HL-60/S4 (cell line): ENCODE results near the gene G6PC2.

Experiments used
- in situ Hi-C: fragments of 300-500 bp; cut with MboI; formaldehyde crosslinking; loops from 2 replicates; pipeline ENCODE4 v1.14.3; 2022; ENCODE audit warnings: low sequenced_read_pairs

Gene G6PC2

DNA sequence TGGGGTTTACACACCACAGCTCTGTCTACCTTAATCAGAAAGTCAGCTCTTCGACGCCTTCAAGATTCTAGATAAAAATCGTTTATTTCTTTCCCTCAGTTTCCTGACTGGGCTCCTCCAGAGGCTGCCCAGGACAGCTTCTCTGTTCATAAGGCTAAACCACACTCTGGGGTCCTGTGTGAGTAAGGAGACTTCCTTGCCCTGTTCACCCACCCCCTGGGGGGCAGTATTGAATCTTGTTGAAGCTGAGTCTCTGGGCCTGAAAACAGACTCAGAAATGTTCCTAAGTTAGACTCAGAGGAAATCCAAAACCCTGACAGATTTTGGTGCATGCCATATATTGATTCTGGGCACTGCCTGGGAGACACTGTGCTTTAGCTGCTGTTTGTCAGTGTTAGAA is 43.0 kb downstream of the G6PC2 start:
- in situ Hi-C loops, result no loop called here

DNA sequence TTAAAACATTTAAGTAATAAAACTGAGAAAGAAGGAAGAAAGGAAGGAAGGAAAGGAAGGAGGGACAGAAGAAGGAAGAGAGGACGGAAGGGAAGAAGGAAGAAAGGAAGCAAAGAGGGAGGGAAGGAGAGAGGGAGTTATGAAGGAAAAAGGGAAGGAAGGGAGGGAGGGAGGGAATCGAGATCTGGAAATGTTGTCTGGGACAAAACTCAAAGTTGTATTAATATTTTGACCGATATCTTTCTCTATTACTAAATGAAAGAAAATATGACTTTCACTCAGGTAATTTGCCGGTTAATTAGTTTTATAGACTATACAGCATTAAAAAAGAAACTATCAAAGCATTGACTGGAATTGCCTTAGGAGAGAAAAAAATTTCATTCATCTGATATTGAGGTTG is 44.4 kb downstream of the G6PC2 start:
- in situ Hi-C loops, result no loop called here

DNA sequence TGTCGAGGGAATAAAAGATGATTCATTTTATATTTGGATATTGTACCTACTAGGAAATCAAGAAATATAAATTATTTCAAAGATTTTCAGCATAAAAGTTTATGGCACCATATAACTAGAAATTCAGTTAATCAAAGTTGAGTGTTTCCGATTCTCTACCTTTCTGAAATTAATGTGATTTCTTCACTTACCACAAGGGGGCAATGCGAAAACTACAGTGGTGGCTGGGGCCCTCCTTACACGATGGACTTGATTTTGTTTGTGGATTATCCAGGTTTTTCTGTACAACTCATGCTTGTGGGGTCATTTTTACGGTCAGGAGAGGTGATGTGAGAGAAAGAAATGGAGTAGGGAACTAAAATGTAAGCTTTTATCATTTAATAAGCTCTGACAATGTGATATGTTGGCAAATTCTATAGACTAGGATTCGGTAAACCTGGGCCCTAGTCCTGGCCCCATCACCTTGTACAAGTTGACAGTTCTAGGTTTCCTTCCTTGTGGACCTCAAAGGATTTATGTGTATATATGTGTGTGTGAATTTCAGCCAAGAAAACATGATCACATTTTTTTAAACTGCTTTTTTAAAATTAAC is 47.6 kb downstream of the G6PC2 start:
- in situ Hi-C loops, result no loop called here

DNA sequence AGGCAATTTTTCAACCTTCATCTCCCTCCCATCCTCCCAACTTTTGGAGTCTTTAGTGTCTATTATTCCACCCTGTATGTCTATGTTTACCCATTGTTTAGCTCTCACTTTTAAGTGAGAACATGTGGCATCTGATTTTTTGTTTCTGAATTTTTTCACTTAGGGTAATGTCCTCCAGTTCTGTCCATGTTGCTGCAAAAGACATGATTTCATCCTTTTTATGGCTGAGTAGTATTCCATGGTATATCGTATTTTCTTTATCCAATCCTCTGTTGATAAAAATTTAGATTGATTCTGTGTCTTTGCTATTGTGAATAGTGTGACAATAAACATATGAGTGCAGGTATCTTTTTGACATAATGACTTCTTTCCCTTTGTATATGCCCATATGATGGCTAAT is 48.2 kb downstream of the G6PC2 start:
- in situ Hi-C loops, result no loop called here

DNA sequence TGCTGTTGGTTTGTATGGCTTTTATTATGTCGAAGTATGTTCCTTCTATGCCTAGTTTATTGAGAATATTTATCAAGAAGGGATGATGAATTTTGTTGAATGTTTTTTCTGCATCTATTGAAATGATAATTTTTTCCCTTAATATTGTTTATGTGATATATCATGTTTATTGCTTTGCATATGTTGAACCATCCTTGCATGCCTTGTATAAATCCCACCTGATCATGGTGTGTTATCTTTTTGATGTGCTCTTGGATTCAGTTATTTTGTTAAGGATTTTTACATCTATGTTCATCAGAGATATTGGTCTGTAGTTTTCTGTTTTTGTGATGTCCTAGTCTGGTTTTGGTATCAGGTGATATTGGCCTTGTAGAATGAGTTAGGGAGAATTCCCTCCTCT is 50.8 kb downstream of the G6PC2 start:
- in situ Hi-C loops, result no loop called here

DNA sequence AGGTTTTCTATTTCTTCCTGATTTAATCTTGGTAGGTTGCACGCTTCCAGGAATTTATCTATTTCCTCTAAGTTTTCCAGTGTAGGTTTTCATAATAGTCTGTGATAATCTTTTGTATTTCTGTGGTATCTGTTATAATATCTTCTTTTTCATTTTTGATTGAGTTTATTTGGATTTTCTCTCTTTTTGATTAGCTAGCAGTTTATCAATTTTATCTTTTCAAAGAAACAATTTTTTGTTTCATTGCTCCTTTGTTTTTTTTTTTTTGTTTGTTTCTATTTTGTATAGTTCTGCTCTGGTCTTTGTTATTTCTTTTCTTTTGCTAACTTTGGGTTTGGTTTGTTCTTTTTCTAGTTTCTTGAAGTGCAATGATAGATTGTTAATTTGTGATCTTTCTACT is 51.3 kb downstream of the G6PC2 start:
- in situ Hi-C loops, result no loop called here

DNA sequence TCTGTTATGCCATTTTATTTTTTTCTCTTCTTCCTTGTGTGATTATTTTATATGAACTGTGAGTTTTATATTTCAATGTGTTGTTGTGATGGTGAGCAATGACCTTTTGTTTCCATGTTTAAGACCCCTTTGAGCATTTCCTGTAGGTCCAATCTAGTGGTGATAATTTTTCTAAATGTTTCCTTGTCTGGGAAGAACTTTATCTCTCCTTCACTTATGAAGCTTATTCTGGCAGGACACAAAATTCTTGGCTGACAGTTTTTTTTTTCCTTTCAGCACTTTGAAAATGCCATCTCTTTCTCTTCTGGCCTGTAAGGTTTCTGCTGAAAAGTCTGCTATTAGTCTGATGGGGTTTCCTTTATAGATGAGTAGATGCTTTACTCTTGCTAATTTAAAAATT is 53.2 kb downstream of the G6PC2 start:
- in situ Hi-C loops, result no loop called here

DNA sequence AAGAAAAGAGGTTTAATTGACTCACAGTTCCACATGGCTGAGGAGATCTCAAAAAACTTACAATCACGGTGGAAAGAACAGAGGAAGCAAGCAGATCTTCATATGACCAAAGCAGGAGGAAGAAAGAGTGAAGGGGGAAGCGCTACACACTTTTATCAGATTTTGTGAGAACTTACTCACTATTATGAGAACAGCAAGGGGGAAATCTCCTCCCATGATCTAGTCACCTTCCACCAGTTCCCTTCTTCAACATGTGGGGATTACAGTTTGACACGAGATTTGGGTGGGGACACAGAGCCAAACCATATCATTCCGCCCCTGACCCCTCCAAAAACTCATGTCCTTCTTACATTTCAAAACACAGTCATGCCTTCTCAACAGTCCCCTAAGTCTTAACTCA is 54.2 kb downstream of the G6PC2 start:
- in situ Hi-C loops, result no loop called here

DNA sequence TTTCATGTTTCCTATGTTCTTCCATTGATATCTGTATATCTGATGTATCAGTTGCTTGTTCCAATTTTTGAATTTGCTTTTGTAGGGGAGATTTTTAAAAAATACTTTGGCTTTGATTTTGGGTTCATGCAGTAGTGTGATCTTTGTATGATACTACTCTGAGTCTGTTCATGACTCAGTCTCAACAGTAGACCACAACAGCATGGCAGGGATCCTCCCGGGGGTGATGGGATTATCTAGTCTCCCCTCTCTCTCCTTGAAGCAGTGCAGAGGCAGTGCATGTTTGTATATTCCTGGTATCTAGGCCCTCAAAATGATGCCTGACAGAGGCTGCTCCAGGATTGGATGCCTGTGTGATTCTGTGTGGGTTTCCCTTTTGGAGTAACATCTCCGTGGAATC is 55.3 kb downstream of the G6PC2 start:
- in situ Hi-C loops, result no loop called here
